Neutrophil (primary cell): Measurements from ENCODE around the gene RPL3.
"Not testable (repeated sequence)": the region's sequence is repeated elsewhere in the genome, so short reads cannot be mapped to it uniquely, and the experiment has no call there.

Experiments
- H3K27ac ChIP-seq: fragments of 200-600 bp; sonication (generic); 2 replicates; pipeline ENCODE4 v1.5.1; 2016; ENCODE audit warnings: mild to moderate bottlenecking, moderate library complexity
- H3K27me3 ChIP-seq: fragments of 200-600 bp; sonication (generic); 2 replicates; pipeline ENCODE4 v1.6.0; 2016; ENCODE audit warnings: mild to moderate bottlenecking
- H3K36me3 ChIP-seq: fragments of 200-600 bp; sonication (generic); 2 replicates; pipeline ENCODE4 v1.5.1; 2017
- H3K4me1 ChIP-seq, 2 experiments: fragments of 200-600 bp in 1 of 2; sonication (generic) in 1 of 2; 1 replicate in 1 of 2; 2 replicates in 1 of 2; pipeline versions ENCODE4 v1.5.1 to v1.6.1; 2013 to 2016; ENCODE audit warnings: low read depth in 1 of 2, low read length in 1 of 2, mild to moderate bottlenecking in 1 of 2, moderate library complexity in 1 of 2; ENCODE audit not compliant: control insufficient read depth in 1 of 2, insufficient read depth in 1 of 2
- H3K4me3 ChIP-seq, 2 experiments: fragments of 200-600 bp in 1 of 2; sonication (generic) in 1 of 2; 1 replicate in 1 of 2; 2 replicates in 1 of 2; pipeline ENCODE4 v1.5.1; 2013 to 2016; ENCODE audit warnings: low read depth in 1 of 2, low read length in 1 of 2, mild to moderate bottlenecking in 1 of 2, moderate library complexity in 1 of 2
- H3K9me3 ChIP-seq: fragments of 200-600 bp; sonication (generic); 2 replicates; pipeline ENCODE4 v1.5.1; 2016
- CTCF ChIP-seq: fragments of 200-600 bp; sonication (generic); IDR thresholded peaks from 2 replicates; pipeline ENCODE4 v1.5.1; 2016; ENCODE audit warnings: antibody characterized with exemption

RPL3 gene

GRCh38 chr22:39343259-39344045 lies 24.0 kb upstream of the RPL3 start:
- Histone ChIP-seq H3K4me1 (peaks cover 4 to 5% of the 10 kb centered on the region in 2 experiments), H3K9me3 (no peaks in the 10 kb centered on the region), H3K27ac (no peak overlapping the region), H3K27me3 (no peaks in the 10 kb centered on the region), H3K36me3 (no peaks in the 10 kb centered on the region), H3K4me3 (no peak overlapping the region)
- TF ChIP-seq CTCF, result no peak

- TF ChIP-seq CTCF, result no peak
- H3K4me3 ChIP-seq, result no peak overlapping the region
These were observed 21.8 kb upstream of the RPL3 start for GRCh38 chr22:39341179-39341578.

DNA sequence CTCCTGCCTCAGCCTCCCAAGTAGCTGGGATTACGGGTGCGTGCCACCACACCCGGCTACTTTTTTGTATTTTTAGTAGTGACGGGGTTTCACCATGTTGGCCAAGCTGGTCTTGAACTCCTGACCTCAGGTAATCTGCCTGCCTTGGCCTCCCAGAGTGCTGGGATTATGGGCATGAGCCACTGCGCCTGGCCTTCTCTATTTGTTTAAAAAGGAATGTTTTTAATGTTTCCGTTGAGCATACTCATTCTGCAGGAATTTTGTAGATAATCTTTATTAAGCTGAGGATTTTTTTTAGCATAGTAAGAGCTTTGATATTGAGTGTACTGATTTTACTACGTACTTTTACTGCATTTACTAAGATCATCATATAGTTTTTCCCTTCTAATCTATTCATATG lies 20.4 kb upstream of the RPL3 start:
- H3K36me3 ChIP-seq, H3K4me3 ChIP-seq, H3K27ac ChIP-seq, H3K9me3 ChIP-seq, H3K27me3 ChIP-seq, H3K4me1 ChIP-seq: not testable (repeated sequence)

More at GRCh38 chr22:39341179-39341578, 21.8 kb upstream of the RPL3 start:
- Histone ChIP-seq H3K27ac (no peak overlapping the region), H3K36me3 (no peaks in the 10 kb centered on the region), H3K9me3 (no peaks in the 10 kb centered on the region), H3K4me1 (peaks cover 4 to 5% of the 10 kb centered on the region in 2 experiments), H3K27me3 (no peaks in the 10 kb centered on the region)

DNA sequence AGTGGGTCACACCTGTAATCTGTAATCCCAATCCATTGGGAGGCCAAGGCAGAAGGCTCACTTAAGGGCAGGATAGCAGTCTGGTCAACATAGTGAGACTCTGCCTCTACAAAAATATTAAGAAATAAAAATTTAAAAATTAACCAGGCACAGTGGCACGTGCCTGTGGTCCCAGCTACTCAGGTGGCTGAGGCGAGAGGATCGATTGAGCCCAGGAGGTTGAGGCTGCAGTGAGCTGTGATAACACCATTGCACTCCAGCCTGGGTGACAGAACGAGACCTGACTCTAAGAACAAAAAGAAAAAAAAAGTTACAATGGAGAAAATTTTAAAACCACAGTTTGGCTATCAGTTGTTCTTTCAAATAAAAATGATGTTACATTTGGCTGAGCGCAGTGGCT lies 17.0 kb upstream of the RPL3 start:
- Histone ChIP-seq H3K4me1 (peaks cover 0 to 4% of the 10 kb centered on the region in 2 experiments), H3K4me3 (no peak overlapping the region), H3K27me3 (no peaks in the 10 kb centered on the region), H3K27ac (no peak overlapping the region), H3K9me3 (no peaks in the 10 kb centered on the region), H3K36me3 (no peaks in the 10 kb centered on the region)
- TF ChIP-seq CTCF, result no peak

DNA sequence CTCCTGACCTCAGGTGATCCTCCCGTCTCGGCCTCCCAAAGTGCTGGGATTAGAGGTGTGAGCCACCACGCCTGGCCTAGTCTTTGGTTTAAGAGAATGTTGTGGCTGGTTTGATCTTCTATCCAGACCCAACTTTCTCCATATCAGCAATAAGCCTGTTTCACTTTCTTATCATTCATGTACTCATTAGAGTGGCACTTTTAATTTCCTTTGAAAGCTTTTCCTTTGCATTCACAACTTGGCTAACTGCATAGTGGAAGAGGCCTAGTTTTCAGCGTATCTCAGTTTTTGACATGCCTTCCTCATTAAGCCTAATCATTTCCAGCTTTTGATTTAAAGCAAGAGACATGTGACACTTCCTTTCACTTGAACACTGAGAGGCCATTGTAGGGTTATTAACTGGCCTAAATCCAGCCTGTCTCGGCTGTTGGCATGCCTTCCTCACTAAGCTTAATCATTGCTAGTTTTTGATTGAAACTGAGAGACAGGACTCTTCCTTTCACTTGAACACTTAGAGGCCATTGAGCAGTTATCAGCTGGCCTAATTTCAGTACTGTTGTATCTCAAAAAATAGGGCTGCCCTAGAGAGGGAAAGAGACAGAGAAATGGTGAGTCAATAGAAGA lies 13.1 kb upstream of the RPL3 start:
- Histone ChIP-seq H3K9me3 (no peaks in the 10 kb centered on the region), H3K27me3 (no peaks in the 10 kb centered on the region), H3K4me3 (no peak overlapping the region), H3K27ac (no peak overlapping the region), H3K36me3 (no peaks in the 10 kb centered on the region), H3K4me1 (peaks cover 6 to 16% of the 10 kb centered on the region in 2 experiments)
- TF ChIP-seq CTCF, result no peak

DNA sequence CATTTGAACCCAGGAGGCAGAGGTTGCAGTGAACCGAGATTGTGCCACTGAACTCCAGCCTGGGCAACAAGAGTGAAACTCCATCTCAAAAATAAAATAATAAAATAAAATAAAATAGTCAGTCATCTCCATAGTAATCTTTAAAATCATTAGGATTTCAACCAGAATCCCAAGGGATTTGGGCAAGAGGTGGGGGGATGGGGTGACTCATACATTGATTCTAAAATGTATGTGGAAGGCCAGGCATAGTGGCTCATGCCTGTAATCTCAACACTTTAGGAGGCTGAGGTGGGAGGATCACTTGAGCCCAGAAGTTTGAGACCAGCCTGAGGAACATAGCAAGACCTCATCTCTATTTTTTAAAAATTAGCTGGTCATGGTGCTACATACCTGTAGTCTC lies 11.1 kb upstream of the RPL3 start:
- H3K36me3 ChIP-seq, H3K4me3 ChIP-seq, H3K9me3 ChIP-seq, H3K27me3 ChIP-seq, H3K27ac ChIP-seq: not testable (repeated sequence)
- peaks cover 6 to 16% of the 10 kb centered on the region in 2 experiments for H3K4me1 ChIP-seq
